ENCODE measurements around the gene MGME1. TPM values are rescaled to one million over a fixed set of nuclear protein-coding genes. Genes with fewer than 3 reads are reported as not detected.

The MGME1 gene
- total and polyA plus RNA-seq, 2 of the 13 experiments (the other 11 are each of a cell fraction or from before 2014, with no cell fraction given) = 36.7 to 66.6 TPM

- no peak for TF ChIP-seq ZHX2 (IDR thresholded peaks at IDR 0.05; ENCODE audit: low read depth)
- TF ChIP-seq ZHX2 (CRISPR knock-in tag; IDR thresholded peaks at IDR 0.05; ENCODE audit: borderline replicate concordance) = no peak
- TF ChIP-seq TOE1 (CRISPR knock-in tag; IDR thresholded peaks at IDR 0.05) = no peak
- TF ChIP-seq TCF7 (IDR thresholded peaks at IDR 0.05; ENCODE audit: low read depth) = no peak
- TF ChIP-seq ZNF567 (CRISPR knock-in tag; IDR thresholded peaks at IDR 0.05; ENCODE audit: borderline replicate concordance) = no peak
- TF ChIP-seq ISX (CRISPR knock-in tag; conservative IDR thresholded peaks at IDR 0.05) = no peak
- no peak for TF ChIP-seq NFE2L1 (CRISPR knock-in tag; IDR thresholded peaks at IDR 0.05; ENCODE audit: borderline replicate concordance)
- TF ChIP-seq PITX1 (CRISPR knock-in tag; IDR thresholded peaks at IDR 0.05) = no peak
- no peak for TF ChIP-seq FOXP4 (CRISPR knock-in tag; IDR thresholded peaks at IDR 0.05)
- TF ChIP-seq THAP8 (CRISPR knock-in tag; IDR thresholded peaks at IDR 0.05; ENCODE audit: borderline replicate concordance) = no peak
- TF ChIP-seq HMG20A (CRISPR knock-in tag; IDR thresholded peaks at IDR 0.05; ENCODE audit: borderline replicate concordance) = 0 out of 2 replicates have a peak, but pooled peaks have one; percentile 20
- no peak for TF ChIP-seq ZNF205 (CRISPR knock-in tag; IDR thresholded peaks at IDR 0.05)
- TF ChIP-seq ZNF782 (CRISPR knock-in tag; IDR thresholded peaks at IDR 0.05; ENCODE audit: borderline replicate concordance) = no peak
- TF ChIP-seq HNF4A (CRISPR knock-in tag; IDR thresholded peaks at IDR 0.05) = peak; percentile 82
- no peak for TF ChIP-seq ZNF276 (CRISPR knock-in tag; IDR thresholded peaks at IDR 0.05; ENCODE audit: low read depth)
- no peak for TF ChIP-seq ZC3H13 (CRISPR knock-in tag; IDR thresholded peaks at IDR 0.05)
- no peak for TF ChIP-seq RFX3 (CRISPR knock-in tag; IDR thresholded peaks at IDR 0.05)
- no peak for TF ChIP-seq SKI (IDR thresholded peaks at IDR 0.05; ENCODE audit: partially characterized antibody)
- TF ChIP-seq IRF2 (CRISPR knock-in tag; IDR thresholded peaks at IDR 0.05) = 0 out of 2 replicates have a peak, but pooled peaks have one; percentile 13
- TF ChIP-seq HOXA5 (CRISPR knock-in tag; IDR thresholded peaks at IDR 0.05) = no peak
- TF ChIP-seq KLF13 (CRISPR knock-in tag; IDR thresholded peaks at IDR 0.05) = no peak
These were observed 43.5 kb upstream of the MGME1 start (continued) for GRCh38 chr20:17925141-17925939.

All from HepG2 (cell line).